Colonic mucosa (tissue), 4 donors: ENCODE measurements around the gene GMPR. TPM values are rescaled to one million over a fixed set of nuclear protein-coding genes. Genes with fewer than 3 reads are reported as not detected.

Experiments
- DNase-seq: peaks from one replicate; pipeline ENCODE4 v3.0.0-alpha.2; 2020
- H3K27ac ChIP-seq: fragments of 200-600 bp; one replicate; pipeline ENCODE4 v1.8.0; 2021
- H3K27me3 ChIP-seq: fragments of 200-600 bp; one replicate; pipeline ENCODE4 v1.8.0; 2021
- H3K36me3 ChIP-seq: fragments of 200-600 bp; one replicate; pipeline ENCODE4 v1.8.0; 2021
- H3K4me1 ChIP-seq: fragments of 200-600 bp; one replicate; pipeline ENCODE4 v1.8.0; 2021; ENCODE audit warnings: mild to moderate bottlenecking
- H3K4me3 ChIP-seq: fragments of 200-600 bp; one replicate; pipeline ENCODE4 v1.8.0; 2021
- H3K9ac ChIP-seq, 2 donors: one replicate each; pipeline ENCODE4 v1.7.0; 2013; ENCODE audit warnings: control low read depth in 2 of 2, low read depth in 2 of 2, low read length in 2 of 2
- H3K9me3 ChIP-seq: fragments of 200-600 bp; one replicate; pipeline ENCODE4 v1.8.0; 2021
- intact Hi-C: fragments of 100-400 bp; cut with DNase I; formaldehyde crosslinking; loops from one replicate; pipeline ENCODE4 v1.14.1; 2022
- total RNA-seq, 2 donors: library from RNA; stranded (reverse); fragmentation: NEBNext Ultra II Directional in 1 of 2; extraction: Animal tissue kit (Norgen Biotek cat#: 25700) in 1 of 2; gene quantifications; one replicate each; pipeline ENCODE4 v1.2.1, GENCODE V29; 2021
- TF ChIP-seq, protein P1 (sequence below): fragments of 200-600 bp; IDR thresholded peaks from one replicate; pipeline ENCODE4 v1.8.0; 2022; ENCODE audit warnings: antibody characterized with exemption, mild to moderate bottlenecking
- donor health status: healthy.
- donor health status: DM: no; HTN: no; CAD: no.
- donor health status: DM: no; HTN: no; CAD: no.

The GMPR gene
- total RNA-seq, 2 donors from 2014 or later: 3.4 to 4.7 TPM

DNA sequence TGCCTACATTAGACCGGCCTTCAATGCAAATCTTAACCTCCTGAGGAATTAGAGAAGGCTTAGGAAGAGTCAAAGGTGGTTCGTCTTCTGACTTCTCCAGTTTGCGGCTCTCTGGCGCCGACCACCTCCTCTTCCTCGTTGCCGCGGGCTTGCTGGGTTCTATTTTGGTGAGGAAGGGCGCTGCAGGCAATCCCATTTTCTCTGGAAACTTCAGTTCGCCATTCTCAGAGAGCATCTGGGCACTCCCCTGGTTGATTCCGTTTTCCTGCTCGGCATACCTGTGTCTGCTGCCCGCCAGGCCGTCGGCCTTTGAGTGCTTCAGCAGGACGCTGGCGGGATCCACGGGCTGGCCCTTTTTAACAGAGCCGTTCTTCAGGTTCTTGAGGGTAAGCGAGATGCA is 67.9 kb downstream of the GMPR start:
- H3K27me3 ChIP-seq: no peaks in the 10 kb centered on the region
- no peaks in the 10 kb centered on the region for H3K4me1 ChIP-seq
- DNase-seq: no peak
- no peaks in the 10 kb centered on the region for H3K36me3 ChIP-seq
- intact Hi-C loops: no loop called here
- TF ChIP-seq, protein P1, sequence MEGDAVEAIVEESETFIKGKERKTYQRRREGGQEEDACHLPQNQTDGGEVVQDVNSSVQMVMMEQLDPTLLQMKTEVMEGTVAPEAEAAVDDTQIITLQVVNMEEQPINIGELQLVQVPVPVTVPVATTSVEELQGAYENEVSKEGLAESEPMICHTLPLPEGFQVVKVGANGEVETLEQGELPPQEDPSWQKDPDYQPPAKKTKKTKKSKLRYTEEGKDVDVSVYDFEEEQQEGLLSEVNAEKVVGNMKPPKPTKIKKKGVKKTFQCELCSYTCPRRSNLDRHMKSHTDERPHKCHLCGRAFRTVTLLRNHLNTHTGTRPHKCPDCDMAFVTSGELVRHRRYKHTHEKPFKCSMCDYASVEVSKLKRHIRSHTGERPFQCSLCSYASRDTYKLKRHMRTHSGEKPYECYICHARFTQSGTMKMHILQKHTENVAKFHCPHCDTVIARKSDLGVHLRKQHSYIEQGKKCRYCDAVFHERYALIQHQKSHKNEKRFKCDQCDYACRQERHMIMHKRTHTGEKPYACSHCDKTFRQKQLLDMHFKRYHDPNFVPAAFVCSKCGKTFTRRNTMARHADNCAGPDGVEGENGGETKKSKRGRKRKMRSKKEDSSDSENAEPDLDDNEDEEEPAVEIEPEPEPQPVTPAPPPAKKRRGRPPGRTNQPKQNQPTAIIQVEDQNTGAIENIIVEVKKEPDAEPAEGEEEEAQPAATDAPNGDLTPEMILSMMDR: no peak
- H3K9ac ChIP-seq: no peak overlapping the region
- no peaks in the 10 kb centered on the region for H3K9me3 ChIP-seq
- no peak overlapping the region for H3K4me3 ChIP-seq
- H3K27ac ChIP-seq: no peak overlapping the region

DNA sequence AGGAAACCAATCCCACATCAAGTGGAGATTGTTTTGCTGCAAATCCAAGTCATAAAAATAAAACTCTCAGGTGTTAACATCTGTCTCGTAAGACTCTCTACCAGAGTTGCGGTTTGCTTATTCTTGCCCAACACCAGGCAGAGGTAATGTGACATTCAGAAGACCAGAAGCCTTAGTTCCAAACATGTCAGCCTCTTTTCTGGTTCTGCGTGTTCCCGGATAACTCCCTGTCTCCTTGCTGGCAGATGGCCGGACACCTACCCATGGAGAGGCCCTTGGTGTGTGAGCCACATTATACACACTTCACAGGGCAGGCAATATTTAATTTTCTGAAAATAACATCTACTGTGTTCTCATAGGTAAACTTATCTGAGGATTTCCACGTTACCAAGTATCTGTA is 73.4 kb downstream of the GMPR start:
- TF ChIP-seq, protein P1: no peak
- intact Hi-C loops: no loop called here
- no peak for DNase-seq
- Histone ChIP-seq H3K36me3 (no peaks in the 10 kb centered on the region), H3K9me3 (no peaks in the 10 kb centered on the region), H3K9ac (no peak overlapping the region), H3K27ac (no peak overlapping the region), H3K27me3 (no peaks in the 10 kb centered on the region), H3K4me1 (no peaks in the 10 kb centered on the region), H3K4me3 (no peak overlapping the region)

DNA sequence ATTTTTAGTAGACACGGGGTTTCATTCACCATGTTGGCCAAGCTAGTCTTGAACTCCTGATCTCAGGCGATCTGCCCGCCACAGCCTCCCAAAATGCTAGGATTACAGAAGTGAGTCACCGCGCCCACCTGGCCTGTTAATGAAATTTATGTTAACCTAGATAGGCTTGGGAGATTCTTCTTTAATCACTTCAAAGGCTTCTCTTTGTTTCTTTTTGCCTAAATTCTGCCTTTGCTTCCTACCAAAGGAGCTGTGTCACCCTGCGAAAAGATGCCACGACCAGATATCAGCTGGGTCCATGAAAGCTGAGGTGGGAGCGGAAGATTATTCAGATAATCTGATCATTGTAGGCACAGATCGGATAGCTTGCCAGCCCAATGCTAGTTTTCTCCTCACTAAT is 75.3 kb downstream of the GMPR start:
- Histone ChIP-seq H3K9ac (no peak overlapping the region), H3K9me3 (no peaks in the 10 kb centered on the region), H3K27me3 (no peaks in the 10 kb centered on the region), H3K4me3 (no peak overlapping the region), H3K27ac (no peak overlapping the region), H3K4me1 (no peaks in the 10 kb centered on the region), H3K36me3 (no peaks in the 10 kb centered on the region)
- TF ChIP-seq, protein P1: no peak
- DNase-seq: no peak
- intact Hi-C loops: no loop called here

DNA sequence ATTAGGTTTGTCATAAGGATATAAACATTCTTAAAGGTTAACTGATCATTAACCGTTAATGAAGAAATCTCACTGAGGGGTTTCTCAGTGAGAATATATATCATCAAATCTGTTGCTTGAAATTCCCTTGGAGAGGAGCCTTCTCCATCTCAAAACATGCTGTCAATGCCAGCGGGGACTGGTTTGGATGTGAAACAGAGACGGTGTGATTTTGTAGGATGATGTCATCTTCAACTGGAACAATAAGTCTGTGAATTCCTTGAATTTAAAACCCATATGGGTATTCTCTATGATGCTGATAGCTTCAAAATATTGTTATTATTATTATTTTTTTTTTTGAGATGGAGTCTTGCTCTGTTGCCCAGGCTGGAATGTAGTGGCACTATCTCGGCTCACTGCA is 75.9 kb downstream of the GMPR start:
- H3K9me3 ChIP-seq: no peaks in the 10 kb centered on the region
- no peaks in the 10 kb centered on the region for H3K4me1 ChIP-seq
- H3K36me3 ChIP-seq: no peaks in the 10 kb centered on the region
- DNase-seq: no peak
- intact Hi-C loops: no loop called here
- TF ChIP-seq, protein P1: no peak
- H3K27ac ChIP-seq: no peak overlapping the region
- H3K27me3 ChIP-seq: no peaks in the 10 kb centered on the region
- no peak overlapping the region for H3K4me3 ChIP-seq
- no peak overlapping the region for H3K9ac ChIP-seq

DNA sequence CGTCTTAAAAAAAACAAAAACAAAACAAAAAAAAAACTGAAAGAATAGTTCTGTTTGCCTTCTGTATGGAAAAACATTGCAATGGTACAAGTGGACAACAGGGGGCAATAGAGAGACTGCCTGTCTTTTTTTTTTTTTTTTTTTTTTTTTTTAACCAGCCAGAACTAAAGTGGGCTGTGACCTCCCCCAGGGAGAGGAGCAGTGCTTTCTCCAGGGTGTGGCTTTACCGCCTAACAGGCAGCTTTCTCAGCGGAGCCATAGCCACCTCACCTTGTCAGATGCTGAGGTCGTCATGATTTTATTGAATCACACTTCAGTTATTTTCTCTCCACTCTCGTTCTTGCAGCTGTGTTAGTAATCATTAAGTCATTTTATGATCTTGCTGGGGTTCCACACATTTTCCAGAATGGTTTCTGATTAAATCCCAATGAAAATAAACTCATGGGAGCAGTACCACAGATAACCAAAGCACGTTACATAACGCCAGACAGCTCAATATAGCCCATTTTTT is 78.4 kb downstream of the GMPR start:
- H3K36me3 ChIP-seq: no peaks in the 10 kb centered on the region
- intact Hi-C loops: no loop called here
- no peak for DNase-seq
- H3K27me3 ChIP-seq: no peaks in the 10 kb centered on the region
- no peaks in the 10 kb centered on the region for H3K9me3 ChIP-seq
- H3K4me3 ChIP-seq: no peak overlapping the region
- no peak overlapping the region for H3K27ac ChIP-seq
- H3K4me1 ChIP-seq: peaks cover 4% of the 10 kb centered on the region
- TF ChIP-seq, protein P1: peak; percentile 87
- H3K9ac ChIP-seq: no peak overlapping the region

DNA sequence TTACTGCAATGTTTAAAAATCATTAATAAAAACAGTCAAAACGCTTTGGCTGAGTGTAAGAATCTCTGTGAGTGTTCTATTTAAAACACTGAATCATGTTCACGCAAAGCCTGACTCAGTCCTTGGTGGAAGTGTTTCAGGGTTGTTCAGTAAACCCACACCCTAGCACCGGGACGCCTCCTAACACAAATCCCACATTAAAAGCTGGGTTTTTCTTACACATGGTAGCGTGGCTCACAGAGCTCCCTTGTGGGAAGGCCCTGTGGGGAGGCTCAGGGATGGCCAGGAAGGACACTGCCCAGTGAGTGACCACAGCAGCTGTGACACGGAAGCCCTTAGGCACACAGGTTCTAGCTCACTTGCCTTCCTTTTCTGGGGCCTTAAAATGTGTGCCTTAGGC is 80.2 kb downstream of the GMPR start:
- peaks cover 4% of the 10 kb centered on the region for H3K4me1 ChIP-seq

More for the DNA sequence above, 80.2 kb downstream of the GMPR start:
- Histone ChIP-seq H3K27ac (no peak overlapping the region), H3K9me3 (no peaks in the 10 kb centered on the region), H3K27me3 (no peaks in the 10 kb centered on the region), H3K36me3 (no peaks in the 10 kb centered on the region), H3K4me3 (no peak overlapping the region), H3K9ac (no peak overlapping the region)
- intact Hi-C loops: no loop called here
- TF ChIP-seq, protein P1: no peak
- DNase-seq: no peak
